Neural cell (in vitro differentiated cells): ENCODE measurements around the gene ELOVL1. TPM values are rescaled to one million over a fixed set of nuclear protein-coding genes. Genes with fewer than 3 reads are reported as not detected.
"Not testable (repeated sequence)": the region's sequence is repeated elsewhere in the genome, so short reads cannot be mapped to it uniquely, and the experiment has no call there.

ENCODE experiments used
- H2AFZ ChIP-seq: fragments of 200-600, 300-800 bp; sonication (generic), shearing (Covaris generic); 2 replicates; pipeline ENCODE4 v1.6.0; 2014; ENCODE audit warnings: low read depth, mild to moderate bottlenecking, antibody characterized with exemption, low read length, moderate library complexity
- H3F3A ChIP-seq: fragments of 200-600 bp; shearing (Covaris generic); 2 replicates; pipeline ENCODE4 v1.6.1; 2016; ENCODE audit warnings: mild to moderate bottlenecking, moderate library complexity, mixed read lengths, antibody characterized with exemption, low read length; ENCODE audit not compliant: insufficient read depth, poor library complexity, severe bottlenecking
- H3K27ac ChIP-seq: fragments of 200-600, 300-800 bp; sonication (generic), shearing (Covaris generic); 2 replicates; pipeline ENCODE4 v1.5.1; 2014; ENCODE audit warnings: mild to moderate bottlenecking, low read length, moderate library complexity
- H3K27me3 ChIP-seq: fragments of 300-800, 200-600 bp; sonication (generic), shearing (Covaris generic); 2 replicates; pipeline ENCODE4 v1.6.0; 2014; ENCODE audit warnings: mild to moderate bottlenecking, low read depth, low read length, moderate library complexity; ENCODE audit not compliant: insufficient read depth
- H3K36me3 ChIP-seq: fragments of 300-800, 200-600 bp; sonication (generic), shearing (Covaris generic); 2 replicates; pipeline ENCODE4 v1.5.1; 2014; ENCODE audit warnings: mild to moderate bottlenecking, antibody characterized with exemption, low read length, moderate library complexity; ENCODE audit not compliant: insufficient read depth
- H3K4me2 ChIP-seq: fragments of 300-800, 200-600 bp; sonication (generic), shearing (Covaris generic); 2 replicates; pipeline ENCODE4 v1.6.0; 2014; ENCODE audit warnings: mild to moderate bottlenecking, low read length
- H3K4me3 ChIP-seq: fragments of 300-800, 200-600 bp; sonication (generic), shearing (Covaris generic); 2 replicates; pipeline ENCODE4 v1.5.1; 2014; ENCODE audit warnings: mild to moderate bottlenecking, low read length, moderate library complexity
- H3K79me2 ChIP-seq: fragments of 200-600 bp; shearing (Covaris generic); replicated peaks from 2 replicates; pipeline ENCODE4 v1.6.0; 2014; ENCODE audit warnings: mild to moderate bottlenecking, low read length, moderate library complexity; ENCODE audit not compliant: insufficient read depth
- H3K9ac ChIP-seq: fragments of 300-800, 200-600 bp; sonication (generic), shearing (Covaris generic); 2 replicates; pipeline ENCODE4 v1.6.1; 2016; ENCODE audit warnings: mild to moderate bottlenecking, low read length, mixed read lengths
- H3K9me2 ChIP-seq: fragments of 200-600 bp; shearing (Covaris generic); 2 replicates; pipeline ENCODE4 v1.6.1; 2016; ENCODE audit warnings: mild to moderate bottlenecking, low read length, mixed read lengths; ENCODE audit not compliant: insufficient read depth
- H3K9me3 ChIP-seq: fragments of 200-600, 300-800 bp; sonication (generic), shearing (Covaris generic); 2 replicates; pipeline ENCODE4 v1.6.1; 2016; ENCODE audit warnings: mild to moderate bottlenecking, mixed run types, low read length, moderate library complexity, mixed read lengths
- H4K20me1 ChIP-seq: fragments of 200-600 bp; shearing (Covaris generic); 2 replicates; pipeline ENCODE4 v1.6.1; 2016; ENCODE audit warnings: mild to moderate bottlenecking, mixed run types; ENCODE audit not compliant: insufficient read depth
- EP300 ChIP-seq: fragments of 450-650 bp; conservative IDR thresholded peaks from 2 replicates; pipeline ENCODE4 v1.6.1; 2014; ENCODE audit warnings: antibody characterized with exemption, mild to moderate bottlenecking, moderate library complexity; ENCODE audit not compliant: poor library complexity, severe bottlenecking
- EZH2 ChIP-seq: fragments of 200-600, 300-800 bp; shearing (Covaris generic), sonication (generic); IDR thresholded peaks from 2 replicates; pipeline ENCODE4 v1.6.1; 2014; ENCODE audit warnings: antibody characterized with exemption, low read length, borderline replicate concordance, mild to moderate bottlenecking; ENCODE audit not compliant: insufficient read depth, poor library complexity, severe bottlenecking
- MXI1 ChIP-seq: fragments of 450-650 bp; conservative IDR thresholded peaks from 2 replicates; pipeline ENCODE4 v1.6.1; 2014; ENCODE audit warnings: antibody characterized with exemption, mild to moderate bottlenecking; ENCODE audit not compliant: poor library complexity, severe bottlenecking
- POLR2AphosphoS5 ChIP-seq: IDR thresholded peaks from 2 replicates; pipeline ENCODE4 v1.6.1; 2012
- RAD21 ChIP-seq: fragments of 450-650 bp; conservative IDR thresholded peaks from 2 replicates; pipeline ENCODE4 v1.6.1; 2014; ENCODE audit warnings: antibody characterized with exemption, mild to moderate bottlenecking, moderate library complexity
- SMC3 ChIP-seq: fragments of 450-650 bp; conservative IDR thresholded peaks from 2 replicates; pipeline ENCODE4 v1.6.1; 2014; ENCODE audit warnings: antibody characterized with exemption, mild to moderate bottlenecking, moderate library complexity; ENCODE audit not compliant: poor library complexity
- TAF1 ChIP-seq: IDR thresholded peaks from 2 replicates; pipeline ENCODE4 v1.6.1; 2012; ENCODE audit warnings: low read depth
- polyA plus RNA-seq: library from polyadenylated mRNA; depleted of rRNA; stranded (reverse); fragments of >200 nt; gene quantifications from 2 replicates; pipeline ENCODE4 v1.2.3, GENCODE V29; 2014
- TF ChIP-seq, protein P1 (sequence below): IDR thresholded peaks from 2 replicates; pipeline ENCODE4 v1.6.1; 2012; ENCODE audit warnings: borderline replicate concordance
- TF ChIP-seq, protein P2 (sequence below): fragments of 450-650 bp; IDR thresholded peaks from 2 replicates; pipeline ENCODE4 v1.5.1; 2014; ENCODE audit warnings: antibody characterized with exemption, mild to moderate bottlenecking, moderate library complexity; ENCODE audit not compliant: poor library complexity, severe bottlenecking

Gene ELOVL1
- polyA plus RNA-seq, 1 donor from 2014 or later: 12.9 TPM

DNA sequence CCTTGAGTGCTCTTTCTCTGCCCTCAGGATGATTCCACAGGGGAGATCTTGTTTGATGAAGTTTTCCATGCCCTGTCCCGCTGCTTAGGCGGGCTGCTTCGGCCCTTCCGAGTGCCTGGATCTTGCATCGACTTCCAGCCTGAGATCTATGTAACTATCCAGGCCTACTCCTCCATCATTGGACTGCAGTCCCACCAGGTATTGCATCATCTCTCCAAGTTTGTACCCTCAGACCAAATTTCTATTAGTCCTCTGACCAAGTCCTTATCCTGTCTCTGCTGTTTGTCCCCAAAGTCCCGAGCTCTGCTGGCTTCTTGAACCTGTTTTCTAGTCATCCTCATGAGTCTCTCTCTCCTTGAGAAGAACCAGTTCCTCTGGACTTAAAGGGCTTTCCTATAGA is 36.5 kb upstream of the ELOVL1 start:
- Histone ChIP-seq H3K9me3 (no peaks in the 10 kb centered on the region), H3K4me3 (no peak overlapping the region), H3K4me2 (no peak overlapping the region), H3K27me3 (no peaks in the 10 kb centered on the region), H3K9me2 (no peaks in the 10 kb centered on the region), H3K27ac (no peak overlapping the region), H4K20me1 (no peaks in the 10 kb centered on the region), H3F3A (no peaks in the 10 kb centered on the region), H3K9ac (no peak overlapping the region), H2AFZ (no peak overlapping the region), H3K79me2 (no peaks in the 10 kb centered on the region), H3K36me3 (no peaks in the 10 kb centered on the region)
- TF ChIP-seq, protein P1, sequence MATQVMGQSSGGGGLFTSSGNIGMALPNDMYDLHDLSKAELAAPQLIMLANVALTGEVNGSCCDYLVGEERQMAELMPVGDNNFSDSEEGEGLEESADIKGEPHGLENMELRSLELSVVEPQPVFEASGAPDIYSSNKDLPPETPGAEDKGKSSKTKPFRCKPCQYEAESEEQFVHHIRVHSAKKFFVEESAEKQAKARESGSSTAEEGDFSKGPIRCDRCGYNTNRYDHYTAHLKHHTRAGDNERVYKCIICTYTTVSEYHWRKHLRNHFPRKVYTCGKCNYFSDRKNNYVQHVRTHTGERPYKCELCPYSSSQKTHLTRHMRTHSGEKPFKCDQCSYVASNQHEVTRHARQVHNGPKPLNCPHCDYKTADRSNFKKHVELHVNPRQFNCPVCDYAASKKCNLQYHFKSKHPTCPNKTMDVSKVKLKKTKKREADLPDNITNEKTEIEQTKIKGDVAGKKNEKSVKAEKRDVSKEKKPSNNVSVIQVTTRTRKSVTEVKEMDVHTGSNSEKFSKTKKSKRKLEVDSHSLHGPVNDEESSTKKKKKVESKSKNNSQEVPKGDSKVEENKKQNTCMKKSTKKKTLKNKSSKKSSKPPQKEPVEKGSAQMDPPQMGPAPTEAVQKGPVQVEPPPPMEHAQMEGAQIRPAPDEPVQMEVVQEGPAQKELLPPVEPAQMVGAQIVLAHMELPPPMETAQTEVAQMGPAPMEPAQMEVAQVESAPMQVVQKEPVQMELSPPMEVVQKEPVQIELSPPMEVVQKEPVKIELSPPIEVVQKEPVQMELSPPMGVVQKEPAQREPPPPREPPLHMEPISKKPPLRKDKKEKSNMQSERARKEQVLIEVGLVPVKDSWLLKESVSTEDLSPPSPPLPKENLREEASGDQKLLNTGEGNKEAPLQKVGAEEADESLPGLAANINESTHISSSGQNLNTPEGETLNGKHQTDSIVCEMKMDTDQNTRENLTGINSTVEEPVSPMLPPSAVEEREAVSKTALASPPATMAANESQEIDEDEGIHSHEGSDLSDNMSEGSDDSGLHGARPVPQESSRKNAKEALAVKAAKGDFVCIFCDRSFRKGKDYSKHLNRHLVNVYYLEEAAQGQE: no peak
- TF ChIP-seq EP300: no peak
- no peak for TF ChIP-seq SMC3
- TF ChIP-seq, protein P2, sequence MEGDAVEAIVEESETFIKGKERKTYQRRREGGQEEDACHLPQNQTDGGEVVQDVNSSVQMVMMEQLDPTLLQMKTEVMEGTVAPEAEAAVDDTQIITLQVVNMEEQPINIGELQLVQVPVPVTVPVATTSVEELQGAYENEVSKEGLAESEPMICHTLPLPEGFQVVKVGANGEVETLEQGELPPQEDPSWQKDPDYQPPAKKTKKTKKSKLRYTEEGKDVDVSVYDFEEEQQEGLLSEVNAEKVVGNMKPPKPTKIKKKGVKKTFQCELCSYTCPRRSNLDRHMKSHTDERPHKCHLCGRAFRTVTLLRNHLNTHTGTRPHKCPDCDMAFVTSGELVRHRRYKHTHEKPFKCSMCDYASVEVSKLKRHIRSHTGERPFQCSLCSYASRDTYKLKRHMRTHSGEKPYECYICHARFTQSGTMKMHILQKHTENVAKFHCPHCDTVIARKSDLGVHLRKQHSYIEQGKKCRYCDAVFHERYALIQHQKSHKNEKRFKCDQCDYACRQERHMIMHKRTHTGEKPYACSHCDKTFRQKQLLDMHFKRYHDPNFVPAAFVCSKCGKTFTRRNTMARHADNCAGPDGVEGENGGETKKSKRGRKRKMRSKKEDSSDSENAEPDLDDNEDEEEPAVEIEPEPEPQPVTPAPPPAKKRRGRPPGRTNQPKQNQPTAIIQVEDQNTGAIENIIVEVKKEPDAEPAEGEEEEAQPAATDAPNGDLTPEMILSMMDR: no peak
- TF ChIP-seq EZH2: no peak
- no peak for TF ChIP-seq RAD21
- no peak for TF ChIP-seq MXI1
- no peak for TF ChIP-seq POLR2AphosphoS5
- TF ChIP-seq TAF1: no peak

DNA sequence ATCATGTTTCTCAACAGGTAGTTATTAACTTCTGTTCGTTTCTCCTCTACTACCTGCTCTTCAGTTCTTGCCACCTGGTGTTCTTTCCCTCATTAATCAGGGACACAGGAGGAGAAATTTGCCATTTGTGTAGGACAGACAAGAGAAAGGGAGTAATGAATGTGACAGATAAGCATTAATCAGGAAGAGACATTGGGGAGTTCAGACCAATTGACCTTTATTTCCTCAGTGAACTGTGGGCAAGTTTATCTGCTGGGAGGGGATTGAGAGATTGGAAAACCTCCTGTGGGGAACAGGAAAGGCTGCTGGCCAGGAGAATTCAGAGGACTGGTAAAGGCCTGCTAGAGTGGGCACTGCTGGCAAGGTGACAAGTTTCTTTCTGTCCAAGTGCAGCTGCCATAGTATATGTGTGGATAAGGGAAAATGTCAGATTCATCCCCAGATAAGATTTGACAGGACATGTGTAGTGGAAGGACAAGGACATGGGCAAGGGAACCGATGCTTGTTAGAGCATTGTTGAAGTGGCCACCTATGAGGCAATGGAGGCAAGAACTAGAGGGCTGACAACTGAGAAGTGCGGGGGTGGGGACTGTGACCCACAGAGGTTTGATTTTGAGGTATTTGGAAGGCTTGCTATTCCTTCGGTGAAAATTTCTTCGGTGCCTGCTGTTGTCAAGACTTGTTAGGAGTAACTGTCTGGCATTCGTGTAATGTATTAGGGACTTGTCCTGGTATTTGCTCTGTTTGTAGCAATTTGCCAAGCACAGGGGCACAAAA is 34.5 kb upstream of the ELOVL1 start:
- no peaks in the 10 kb centered on the region for H3K79me2 ChIP-seq
- H3K9me2 ChIP-seq: no peaks in the 10 kb centered on the region
- no peaks in the 10 kb centered on the region for H3K36me3 ChIP-seq
- no peak overlapping the region for H3K9ac ChIP-seq
- TF ChIP-seq MXI1: no peak
- TF ChIP-seq, protein P2: no peak
- TF ChIP-seq EP300: no peak
- TF ChIP-seq SMC3: no peak
- TF ChIP-seq, protein P1: no peak
- no peak for TF ChIP-seq RAD21
- TF ChIP-seq POLR2AphosphoS5: no peak
- no peak for TF ChIP-seq EZH2
- TF ChIP-seq TAF1: no peak
- no peak overlapping the region for H3K4me3 ChIP-seq
- no peaks in the 10 kb centered on the region for H3K9me3 ChIP-seq
- H4K20me1 ChIP-seq: no peaks in the 10 kb centered on the region
- H2AFZ ChIP-seq: no peak overlapping the region
- H3K4me2 ChIP-seq: no peak overlapping the region
- no peaks in the 10 kb centered on the region for H3K27me3 ChIP-seq
- no peak overlapping the region for H3K27ac ChIP-seq
- H3F3A ChIP-seq: no peaks in the 10 kb centered on the region

DNA sequence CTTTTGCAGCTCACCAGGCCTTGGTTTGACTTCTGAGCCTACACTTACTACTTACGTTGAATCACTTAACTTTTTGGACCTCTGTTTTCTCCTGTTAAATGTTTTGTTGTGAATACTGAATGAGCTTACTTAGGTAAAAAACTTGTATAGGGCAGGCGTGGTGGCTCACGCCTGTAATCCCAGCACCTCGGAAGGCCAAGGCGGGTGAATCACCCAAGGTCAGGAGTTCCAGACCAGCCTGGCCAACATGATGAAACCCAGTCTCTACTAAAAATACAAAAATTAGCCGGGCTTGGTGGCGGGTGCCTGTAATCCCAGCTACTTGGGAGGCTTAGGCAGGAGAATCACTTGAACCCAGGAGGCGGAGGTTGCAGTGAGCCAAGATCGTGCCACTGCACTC is 32.6 kb upstream of the ELOVL1 start:
- not testable (repeated sequence) for H3K9ac ChIP-seq, H3K27ac ChIP-seq, H3K4me3 ChIP-seq, H3K27me3 ChIP-seq, H4K20me1 ChIP-seq, H3K9me2 ChIP-seq, H2AFZ ChIP-seq, H3F3A ChIP-seq, H3K4me2 ChIP-seq, H3K9me3 ChIP-seq, H3K79me2 ChIP-seq, H3K36me3 ChIP-seq
